GM19372 (cell line): Measurements from ENCODE around the gene PAPPA.

Experiments used
- ATAC-seq: cut with Tn5 transposase; IDR thresholded peaks from one replicate; pipeline ENCODE4 v1.9.1; 2021; ENCODE audit warnings: mild to moderate bottlenecking, low read depth, moderate library complexity; ENCODE audit not compliant: unreplicated experiment

Gene PAPPA

GRCh38 chr9:116337015-116337414 lies 183.4 kb downstream of the PAPPA start:
- ATAC-seq, result no peak

- ATAC-seq, result no peak
Measured at GRCh38 chr9:116340270-116340669, 186.7 kb downstream of the PAPPA start.

- ATAC-seq, result no peak
Measured at GRCh38 chr9:116342061-116342460, 188.5 kb downstream of the PAPPA start.

- ATAC-seq, result no peak
Measured at GRCh38 chr9:116342941-116343340, 189.3 kb downstream of the PAPPA start.

- no peak for ATAC-seq
Measured at GRCh38 chr9:116344416-116344815, 190.8 kb downstream of the PAPPA start.

- no peak for ATAC-seq
Measured at GRCh38 chr9:116345393-116345792, 191.8 kb downstream of the PAPPA start.

GRCh38 chr9:116345817-116346216 lies 192.2 kb downstream of the PAPPA start:
- no peak for ATAC-seq

GRCh38 chr9:116349684-116350083 lies 196.1 kb downstream of the PAPPA start:
- ATAC-seq, result no peak

GRCh38 chr9:116350213-116350612 lies 196.6 kb downstream of the PAPPA start:
- no peak for ATAC-seq

GRCh38 chr9:116352958-116353357 lies 199.4 kb downstream of the PAPPA start:
- no peak for ATAC-seq

GRCh38 chr9:116355153-116355921 lies 201.7 kb downstream of the PAPPA start:
- no peak for ATAC-seq

- ATAC-seq, result no peak
Measured at GRCh38 chr9:116358251-116358650, 204.7 kb downstream of the PAPPA start.

GRCh38 chr9:116360016-116360415 lies 206.4 kb downstream of the PAPPA start:
- ATAC-seq, result no peak

GRCh38 chr9:116360989-116361388 lies 207.4 kb downstream of the PAPPA start:
- no peak for ATAC-seq

GRCh38 chr9:116361547-116361946 lies 208.0 kb downstream of the PAPPA start:
- no peak for ATAC-seq

GRCh38 chr9:116362493-116362892 lies 208.9 kb downstream of the PAPPA start:
- ATAC-seq, result no peak

GRCh38 chr9:116365056-116365471 lies 211.5 kb downstream of the PAPPA start:
- no peak for ATAC-seq

- ATAC-seq, result no peak
Measured at GRCh38 chr9:116366241-116366640, 212.7 kb downstream of the PAPPA start.

- no peak for ATAC-seq
Measured at GRCh38 chr9:116368680-116369079, 215.1 kb downstream of the PAPPA start.

GRCh38 chr9:116369706-116370105 lies 216.1 kb downstream of the PAPPA start:
- ATAC-seq, result no peak

GRCh38 chr9:116370556-116370955 lies 217.0 kb downstream of the PAPPA start:
- no peak for ATAC-seq

GRCh38 chr9:116372081-116372673 lies 218.6 kb downstream of the PAPPA start:
- no peak for ATAC-seq
